Measurements from ENCODE around the gene CISD3. TPM values are rescaled to one million over a fixed set of nuclear protein-coding genes. Genes with fewer than 3 reads are reported as not detected.

The CISD3 gene
- total RNA-seq, 2 donors from 2014 or later = 91.6 to 99.8 TPM

DNA sequence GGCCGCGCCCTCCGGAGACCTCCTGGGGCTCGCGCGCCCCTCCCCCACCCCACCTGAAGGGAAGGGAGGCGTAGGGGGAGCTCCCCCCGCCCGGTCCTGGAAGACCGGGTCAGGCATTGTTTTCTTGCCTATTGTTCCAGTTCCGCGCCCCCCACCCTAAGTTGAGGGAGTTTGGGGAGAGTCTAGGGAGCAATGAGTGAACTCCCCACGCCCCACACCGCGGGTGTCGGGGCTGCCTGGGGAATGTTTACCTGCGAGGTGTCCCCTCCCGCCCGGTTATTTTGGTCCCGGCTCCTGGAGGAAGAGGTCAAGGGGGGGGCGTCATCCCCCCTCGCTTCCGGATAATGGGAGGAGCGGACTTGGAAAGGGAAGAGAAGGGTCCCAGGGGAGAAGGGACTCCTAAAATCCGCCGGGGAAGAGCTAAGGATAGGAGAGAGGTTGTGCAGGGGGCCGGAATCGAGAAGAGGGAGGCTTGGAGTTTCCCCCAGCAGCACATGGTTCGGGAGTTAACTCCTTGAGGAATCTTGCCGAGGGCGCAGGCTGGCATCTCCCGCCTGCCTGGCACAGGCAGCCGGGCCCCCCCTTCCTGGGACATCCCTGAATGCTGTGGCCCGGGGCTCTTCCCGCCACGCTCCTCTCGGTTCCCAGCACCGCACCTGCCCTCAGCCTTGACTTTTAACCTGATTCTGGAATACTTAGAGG lies 24.2 kb upstream of the CISD3 start:
- no peak for ATAC-seq
- peak; percentile 57 to 61 for DNase-seq
- intact Hi-C loops (cut with DNase I, micrococcal nuclease) = no loop called here

DNA sequence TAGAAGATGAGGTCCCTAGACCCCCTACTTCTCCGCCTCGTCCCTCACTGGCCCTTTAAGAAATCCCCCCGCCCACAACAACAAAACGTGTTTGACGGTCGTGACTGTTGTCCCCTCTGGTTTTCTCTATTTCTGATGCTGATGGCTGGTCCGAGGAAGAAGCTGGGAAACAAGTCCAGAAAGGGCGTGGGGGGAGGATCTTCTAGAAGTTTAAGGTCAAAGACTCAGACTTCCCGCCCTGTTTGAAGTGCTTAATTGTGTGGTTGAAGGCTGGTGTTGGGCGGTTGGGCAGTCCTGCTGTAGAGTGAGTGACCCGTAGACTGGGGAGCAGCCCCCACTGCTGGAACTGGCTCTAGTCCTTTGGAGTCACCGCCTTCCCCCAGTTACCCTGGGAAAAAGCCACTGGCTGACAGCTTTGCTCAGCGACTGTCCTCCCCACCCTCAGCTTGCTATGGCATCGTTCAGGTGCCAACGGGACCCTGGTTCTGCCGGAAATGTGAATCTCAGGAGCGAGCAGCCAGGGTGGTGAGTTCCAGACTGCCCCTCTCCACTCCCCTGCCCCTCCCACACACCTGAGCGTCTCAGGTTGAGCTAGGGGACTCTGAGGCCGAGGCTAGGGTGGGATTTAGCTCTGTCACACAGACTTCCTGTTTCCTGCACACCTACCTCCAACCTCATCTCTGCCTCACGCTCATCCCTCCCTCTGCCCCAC lies 23.5 kb upstream of the CISD3 start:
- intact Hi-C loops (cut with DNase I, micrococcal nuclease) = no loop called here
- DNase-seq (peak in 1 of 2 donors; percentile 40), ATAC-seq (no peak)

DNA sequence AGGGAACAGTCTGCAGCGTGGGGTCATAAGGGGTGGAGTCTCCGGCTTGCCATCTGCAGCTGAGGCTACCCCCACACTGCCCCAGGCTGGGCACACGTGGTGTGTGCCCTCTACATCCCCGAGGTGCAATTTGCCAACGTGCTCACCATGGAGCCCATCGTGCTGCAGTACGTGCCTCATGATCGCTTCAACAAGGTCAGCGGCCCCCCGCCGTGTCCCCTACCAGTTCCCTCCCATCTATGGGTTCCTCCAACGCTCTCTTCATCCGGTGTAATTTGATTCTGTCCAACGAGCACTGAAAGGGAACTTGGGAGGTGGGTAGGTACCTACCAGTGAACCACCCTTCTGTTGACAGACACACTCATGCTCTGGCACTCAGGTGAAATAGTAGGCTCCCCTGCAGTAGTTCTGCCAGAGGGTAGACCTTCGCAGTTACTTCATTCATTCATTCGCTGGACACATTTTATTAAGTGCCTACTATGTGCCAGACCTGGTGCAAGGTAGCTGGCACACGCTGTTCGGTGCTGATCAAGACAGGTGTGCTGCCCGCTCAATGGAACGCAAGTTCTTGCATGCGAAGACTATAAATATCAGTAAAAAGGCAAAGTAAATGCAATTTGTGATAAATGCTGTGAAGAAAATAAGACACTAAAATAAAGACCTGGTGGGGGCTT lies 22.3 kb upstream of the CISD3 start:
- no peak for ATAC-seq
- no peak for DNase-seq
- intact Hi-C loops (cut with DNase I, micrococcal nuclease) = no loop called here

DNA sequence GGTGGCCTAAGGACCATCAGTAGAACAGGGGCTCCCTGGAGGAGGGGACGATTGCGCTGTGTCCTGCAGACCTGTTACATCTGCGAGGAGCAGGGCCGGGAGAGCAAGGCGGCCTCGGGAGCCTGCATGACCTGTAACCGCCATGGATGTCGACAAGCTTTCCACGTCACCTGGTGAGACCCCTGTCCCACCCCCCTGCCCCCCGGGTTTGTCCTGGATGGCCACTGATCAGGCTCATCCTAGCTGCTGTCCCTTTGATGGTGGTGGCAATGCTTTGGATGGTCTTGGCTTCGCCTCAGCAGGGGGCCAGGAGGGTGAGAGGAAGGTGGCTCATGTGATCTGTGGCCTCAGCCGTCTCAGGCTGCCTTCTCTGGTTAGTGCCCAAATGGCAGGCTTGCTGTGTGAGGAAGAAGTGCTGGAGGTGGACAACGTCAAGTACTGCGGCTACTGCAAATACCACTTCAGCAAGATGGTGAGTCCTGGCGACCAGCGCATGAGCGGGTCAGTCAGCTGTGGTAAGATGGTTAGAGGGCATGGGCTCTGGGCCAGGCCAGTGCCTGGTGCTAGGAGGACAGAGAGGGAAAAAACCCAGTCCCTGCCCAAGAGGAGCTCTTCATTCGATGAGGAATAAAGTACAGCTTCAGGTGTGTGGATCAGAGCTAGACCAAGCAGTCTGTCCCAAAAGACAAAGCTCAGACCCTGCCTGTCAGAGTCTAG lies 20.9 kb upstream of the CISD3 start:
- no peak for ATAC-seq
- DNase-seq = no peak
- intact Hi-C loops (cut with DNase I, micrococcal nuclease) = no loop called here

DNA sequence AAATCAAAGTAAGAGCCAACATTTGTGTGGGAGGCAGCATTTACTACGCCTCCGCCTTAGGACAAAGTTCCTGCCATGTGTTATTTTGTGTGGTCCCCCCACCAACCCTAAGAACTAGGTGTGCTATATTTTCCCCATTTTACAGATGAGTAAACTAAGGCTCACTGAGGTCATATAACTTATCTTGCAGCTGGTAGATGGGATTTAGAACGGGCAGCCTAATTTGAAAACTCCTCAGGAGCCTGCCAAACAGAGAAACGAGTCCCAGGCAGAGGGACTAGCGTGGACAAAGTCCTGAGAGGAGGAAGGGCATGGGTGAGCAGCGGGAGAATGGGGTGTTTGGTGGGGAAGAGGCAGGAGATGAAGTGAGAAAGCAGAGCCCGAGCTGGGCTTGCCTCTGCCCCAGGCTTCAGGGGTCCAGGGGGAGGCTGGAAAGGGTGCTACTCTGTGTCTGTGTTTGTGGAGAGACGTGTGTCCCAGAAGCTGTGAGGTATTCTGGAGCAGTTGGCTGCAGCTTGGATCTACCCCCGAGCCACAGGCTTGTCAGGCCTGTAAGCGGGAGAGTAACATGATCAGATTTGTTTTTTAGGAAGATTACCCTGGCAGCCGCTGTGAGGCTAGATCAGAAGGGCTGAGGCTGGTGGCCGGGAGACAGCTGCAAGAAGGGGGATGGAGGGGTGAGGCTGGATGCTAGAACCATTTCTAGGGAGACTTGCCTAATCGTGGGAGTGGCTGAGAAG lies 20.1 kb upstream of the CISD3 start:
- ATAC-seq (no peak), DNase-seq (no peak)

DNA sequence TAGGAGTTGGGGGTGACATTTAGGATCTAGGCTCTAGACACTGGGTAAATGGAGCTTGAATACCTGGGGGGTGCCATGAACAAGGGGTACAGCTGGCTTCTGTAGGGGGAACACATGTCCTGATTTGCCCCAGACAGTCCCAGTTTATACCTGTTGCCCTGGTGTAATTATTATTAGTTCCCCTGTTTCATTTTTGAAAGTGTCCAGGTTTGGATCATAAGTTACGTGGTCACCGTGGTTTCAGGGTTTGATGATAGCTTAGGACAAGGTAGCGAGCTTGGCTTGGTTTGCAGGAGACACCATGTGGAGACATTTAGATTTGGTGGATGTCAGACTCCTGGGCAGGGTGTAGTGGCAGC lies 19.6 kb upstream of the CISD3 start:
- DNase-seq = no peak
- ATAC-seq = no peak
- intact Hi-C loops (cut with DNase I, micrococcal nuclease) = no loop called here

More for the DNA sequence above, 20.1 kb upstream of the CISD3 start:
- intact Hi-C loops (cut with DNase I, micrococcal nuclease) = no loop called here

DNA sequence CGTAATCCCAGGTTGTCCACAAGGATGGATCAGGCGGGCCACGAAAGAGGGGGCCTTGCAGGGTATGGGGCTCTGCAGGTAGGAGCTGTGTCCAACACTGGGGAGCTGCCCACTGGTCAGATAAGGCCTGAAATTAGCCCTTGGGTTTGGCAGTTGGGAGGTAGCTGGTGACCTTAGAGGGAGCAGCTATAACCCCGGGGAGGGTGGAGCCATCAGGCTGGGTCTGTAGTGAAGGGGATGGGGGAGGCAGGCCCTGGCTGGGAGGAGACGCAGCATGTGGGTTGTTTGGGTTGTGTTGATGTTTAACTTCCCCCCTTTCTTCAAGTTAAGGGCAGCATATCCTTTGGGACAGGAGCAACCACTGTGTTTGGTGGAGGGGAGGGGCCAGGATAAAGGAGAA lies 19.2 kb upstream of the CISD3 start:
- intact Hi-C loops (cut with DNase I, micrococcal nuclease) = no loop called here

DNA sequence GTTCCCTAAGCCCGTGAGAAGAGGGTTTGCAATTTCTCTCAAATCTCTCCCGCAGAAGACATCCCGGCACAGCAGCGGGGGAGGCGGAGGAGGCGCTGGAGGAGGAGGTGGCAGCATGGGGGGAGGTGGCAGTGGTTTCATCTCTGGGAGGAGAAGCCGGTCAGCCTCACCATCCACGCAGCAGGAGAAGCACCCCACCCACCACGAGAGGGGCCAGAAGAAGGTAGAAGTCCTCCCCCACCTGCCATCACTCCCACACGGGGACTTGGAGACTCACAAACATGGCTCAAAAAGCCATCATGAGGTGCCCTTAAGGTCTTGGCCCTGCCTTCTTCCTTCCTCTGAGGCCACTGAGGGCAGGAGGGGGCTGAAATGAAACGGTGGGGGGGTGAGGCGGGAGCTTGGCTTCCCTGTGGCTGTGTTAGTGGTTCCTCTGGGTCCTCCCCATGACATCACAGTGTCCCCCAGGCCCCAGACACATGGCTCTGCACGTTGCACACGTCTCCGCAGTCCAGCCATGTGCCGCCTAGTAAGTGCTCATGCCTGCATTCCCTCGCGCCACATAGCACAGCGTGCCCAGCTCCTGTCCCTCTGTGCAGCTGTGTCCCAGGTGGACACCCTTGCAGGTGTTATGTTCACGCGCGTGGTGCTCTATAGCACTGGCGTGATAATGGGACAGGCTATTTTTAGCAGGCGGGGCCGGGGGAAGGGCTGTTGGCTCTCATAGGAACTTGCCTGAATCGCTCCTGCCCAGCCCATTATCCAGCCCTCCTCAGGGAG lies 18.2 kb upstream of the CISD3 start:
- no peak for DNase-seq
- ATAC-seq = no peak
- intact Hi-C loops (cut with DNase I, micrococcal nuclease) = no loop called here

More for the DNA sequence above, 19.2 kb upstream of the CISD3 start:
- ATAC-seq (no peak), DNase-seq (no peak)

DNA sequence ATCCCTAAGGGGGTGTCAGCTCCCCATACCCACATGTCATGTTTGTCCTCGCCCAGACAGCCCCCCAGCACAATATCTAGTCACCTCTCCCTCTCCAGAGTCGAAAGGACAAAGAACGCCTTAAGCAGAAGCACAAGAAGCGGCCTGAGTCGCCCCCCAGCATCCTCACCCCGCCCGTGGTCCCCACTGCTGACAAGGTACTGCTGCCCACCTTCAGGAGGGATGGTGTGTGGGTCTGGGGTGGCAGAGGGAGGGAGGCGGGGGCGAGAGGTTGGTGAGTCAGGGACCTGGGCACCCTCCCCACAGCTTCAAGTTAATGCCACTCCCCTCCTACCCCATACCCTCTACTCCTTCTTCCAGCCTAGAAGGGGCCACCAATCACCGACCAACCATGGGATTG lies 17.5 kb upstream of the CISD3 start:
- DNase-seq (no peak), ATAC-seq (no peak)
- intact Hi-C loops (cut with DNase I, micrococcal nuclease) = no loop called here

DNA sequence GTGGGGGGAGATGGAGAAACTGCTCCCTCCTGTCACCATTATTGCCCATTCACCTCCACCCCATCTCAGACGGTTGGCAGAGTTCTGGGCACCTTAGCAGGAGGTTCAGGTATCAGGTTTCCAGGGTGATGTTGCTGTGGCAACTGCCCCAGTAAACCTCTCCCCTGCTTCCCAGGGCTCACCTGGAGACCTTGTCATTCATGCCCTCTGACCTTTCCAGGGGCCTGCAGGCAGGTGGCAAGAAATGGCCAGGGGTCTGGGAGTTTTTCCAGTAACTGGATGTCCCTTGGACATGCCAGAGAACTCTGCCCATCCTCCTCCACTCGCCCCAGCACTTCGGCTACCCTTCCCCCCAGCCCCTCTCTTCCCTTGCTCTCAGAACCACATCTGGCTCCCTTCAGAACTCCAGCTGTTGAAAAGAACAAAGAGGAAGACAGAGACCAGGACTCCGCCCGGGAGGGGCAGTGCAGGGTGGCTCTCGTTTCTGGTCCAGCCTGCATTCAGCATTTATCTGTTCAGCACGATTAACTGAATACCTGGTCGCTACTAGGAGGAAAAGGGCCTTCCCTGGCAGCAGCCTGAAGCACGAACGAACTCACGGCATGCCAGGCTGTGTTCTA lies 16.6 kb upstream of the CISD3 start:
- ATAC-seq (no peak), DNase-seq (no peak)
- intact Hi-C loops (cut with DNase I, micrococcal nuclease) = no loop called here

DNA sequence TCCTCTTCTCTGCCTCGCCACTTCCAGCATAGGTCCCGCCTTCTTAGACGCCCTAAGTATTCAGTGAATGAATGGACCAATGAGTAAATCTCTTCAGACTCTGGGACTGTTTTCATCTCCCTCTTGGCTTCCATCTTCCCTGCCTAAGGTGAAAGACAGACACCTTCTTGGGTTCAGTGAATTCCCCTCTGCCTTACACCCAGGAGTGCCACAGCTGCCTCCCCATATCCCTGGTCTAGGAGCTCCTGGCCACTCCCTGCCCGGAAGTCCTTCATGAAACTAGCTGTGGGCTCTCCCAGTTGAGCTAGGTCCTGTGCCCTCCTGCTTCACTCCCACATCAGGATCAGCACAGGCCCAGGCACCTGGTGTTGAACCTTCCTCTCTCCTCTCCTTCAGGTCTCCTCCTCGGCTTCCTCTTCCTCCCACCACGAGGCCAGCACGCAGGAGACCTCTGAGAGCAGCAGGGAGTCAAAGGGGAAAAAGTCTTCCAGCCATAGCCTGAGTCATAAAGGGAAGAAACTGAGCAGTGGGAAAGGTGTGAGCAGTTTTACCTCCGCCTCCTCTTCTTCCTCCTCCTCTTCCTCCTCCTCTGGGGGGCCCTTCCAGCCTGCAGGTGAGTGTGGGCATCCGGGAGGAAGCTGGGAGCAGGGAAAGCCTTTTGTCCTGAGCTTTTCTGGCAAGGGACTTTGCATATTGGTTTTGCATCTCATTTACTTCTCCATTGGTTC lies 14.8 kb upstream of the CISD3 start:
- no peak for DNase-seq
- no peak for ATAC-seq
- intact Hi-C loops (cut with DNase I, micrococcal nuclease) = no loop called here

DNA sequence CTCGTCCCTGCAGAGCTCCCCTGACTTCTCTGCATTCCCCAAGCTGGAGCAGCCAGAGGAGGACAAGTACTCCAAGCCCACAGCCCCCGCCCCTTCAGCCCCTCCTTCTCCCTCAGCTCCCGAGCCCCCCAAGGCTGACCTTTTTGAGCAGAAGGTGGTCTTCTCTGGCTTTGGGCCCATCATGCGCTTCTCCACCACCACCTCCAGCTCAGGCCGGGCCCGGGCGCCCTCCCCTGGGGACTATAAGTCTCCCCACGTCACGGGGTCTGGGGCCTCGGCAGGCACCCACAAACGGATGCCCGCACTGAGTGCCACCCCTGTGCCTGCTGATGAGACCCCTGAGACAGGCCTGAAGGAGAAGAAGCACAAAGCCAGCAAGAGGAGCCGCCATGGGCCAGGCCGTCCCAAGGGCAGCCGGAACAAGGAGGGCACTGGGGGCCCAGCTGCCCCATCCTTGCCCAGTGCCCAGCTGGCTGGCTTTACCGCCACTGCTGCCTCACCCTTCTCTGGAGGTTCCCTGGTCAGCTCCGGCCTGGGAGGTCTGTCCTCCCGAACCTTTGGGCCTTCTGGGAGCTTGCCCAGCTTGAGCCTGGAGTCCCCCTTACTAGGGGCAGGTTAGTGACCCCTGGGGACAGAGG lies 13.7 kb upstream of the CISD3 start:
- intact Hi-C loops (cut with DNase I, micrococcal nuclease) = no loop called here
- DNase-seq = no peak
- ATAC-seq = no peak

DNA sequence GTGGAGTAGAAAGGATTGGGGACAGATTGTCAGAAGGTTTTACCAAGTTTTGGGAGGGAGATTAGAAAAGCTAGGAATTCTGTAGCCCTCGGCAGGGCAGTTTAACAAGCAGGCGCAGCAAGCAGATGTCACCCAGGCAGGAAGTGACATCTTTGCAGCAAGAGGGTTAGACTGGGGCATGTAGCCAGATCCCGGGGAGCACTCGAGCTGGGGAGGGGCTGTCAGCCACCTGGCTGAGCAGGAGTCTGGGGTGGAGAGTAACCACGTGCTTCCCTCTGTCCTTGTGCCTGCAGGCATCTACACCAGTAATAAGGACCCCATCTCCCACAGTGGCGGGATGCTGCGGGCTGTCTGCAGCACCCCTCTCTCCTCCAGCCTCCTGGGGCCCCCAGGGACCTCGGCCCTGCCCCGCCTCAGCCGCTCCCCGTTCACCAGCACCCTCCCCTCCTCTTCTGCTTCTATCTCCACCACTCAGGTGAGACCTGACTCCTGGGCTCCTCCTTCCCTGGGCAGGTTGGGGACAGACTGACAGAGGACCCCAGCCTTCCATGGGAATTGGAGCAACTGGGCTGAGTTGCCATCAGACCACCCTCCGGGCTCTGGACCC lies 12.9 kb upstream of the CISD3 start:
- DNase-seq (no peak), ATAC-seq (no peak)
- intact Hi-C loops (cut with DNase I, micrococcal nuclease) = no loop called here

DNA sequence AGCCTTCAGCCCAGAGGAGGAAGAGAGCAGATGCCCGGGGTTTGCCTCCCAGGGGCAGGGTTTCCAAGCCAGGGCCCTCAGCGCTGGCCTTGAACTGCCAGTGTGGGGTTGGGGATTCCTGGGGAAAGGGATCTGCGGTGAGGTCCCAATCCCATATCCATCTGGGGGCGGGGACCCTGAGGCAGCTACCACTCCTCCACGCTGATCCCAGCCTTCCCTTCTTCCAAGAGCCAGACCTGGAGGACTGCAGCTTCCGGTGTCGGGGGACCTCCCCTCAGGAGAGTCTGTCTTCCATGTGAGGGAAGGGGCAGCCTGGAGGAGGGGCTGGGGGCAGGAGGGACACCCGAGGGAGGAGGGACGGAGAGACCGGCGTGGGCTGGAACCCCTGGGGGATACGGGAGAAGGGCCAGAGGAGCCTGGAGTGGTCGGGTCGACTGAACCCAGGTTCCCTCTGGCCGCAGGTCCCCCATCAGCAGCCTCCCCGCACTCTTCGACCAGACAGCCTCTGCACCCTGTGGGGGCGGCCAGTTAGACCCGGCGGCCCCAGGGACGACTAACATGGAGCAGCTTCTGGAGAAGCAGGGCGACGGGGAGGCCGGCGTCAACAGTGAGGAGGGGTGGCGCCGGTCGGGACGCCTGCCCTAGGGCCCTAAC lies 10.7 kb upstream of the CISD3 start:
- intact Hi-C loops (cut with DNase I, micrococcal nuclease) = no loop called here
- DNase-seq (no peak), ATAC-seq (no peak)

DNA sequence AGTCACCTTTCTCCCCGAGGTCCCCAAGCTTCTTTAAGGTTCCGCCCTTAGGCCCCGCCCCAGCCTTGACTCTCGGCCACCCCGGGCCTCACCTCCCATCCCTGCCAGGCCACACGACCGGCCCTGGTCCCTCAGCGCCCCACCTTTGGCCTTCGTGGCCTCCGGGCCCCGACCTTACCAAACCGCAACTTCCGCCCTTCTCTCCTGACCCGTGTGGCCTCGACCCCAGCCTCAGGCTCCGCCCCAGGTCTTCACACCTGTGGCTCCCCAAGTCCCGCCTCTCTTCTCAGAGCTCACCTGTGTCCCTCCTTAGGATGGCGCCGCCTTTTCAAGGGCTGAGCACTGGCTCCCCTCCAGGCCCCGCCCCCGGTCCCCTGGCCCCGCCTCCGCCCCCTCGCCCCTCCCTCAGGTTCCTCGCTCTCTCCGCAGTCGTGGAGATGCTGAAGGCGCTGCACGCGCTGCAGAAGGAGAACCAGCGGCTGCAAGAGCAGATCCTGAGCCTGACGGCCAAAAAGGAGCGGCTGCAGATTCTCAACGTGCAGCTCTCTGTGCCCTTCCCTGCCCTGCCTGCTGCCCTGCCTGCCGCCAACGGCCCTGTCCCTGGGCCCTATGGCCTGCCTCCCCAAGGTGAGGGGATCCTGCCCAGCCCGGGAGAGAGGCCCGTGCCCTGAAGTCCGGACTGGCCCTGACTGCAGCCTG lies 10.0 kb upstream of the CISD3 start:
- ATAC-seq (no peak), DNase-seq (no peak)
- intact Hi-C loops (cut with DNase I, micrococcal nuclease) = no loop called here

Measured in left colon (tissue), 2 donors.